Neural crest cell (in vitro differentiated cells): ENCODE results near the gene PPM1H. TPM values are rescaled to one million over a fixed set of nuclear protein-coding genes. Genes with fewer than 3 reads are reported as not detected.

Source experiments
- DNase-seq: peaks from one replicate; pipeline ENCODE4 v3.0.0; 2021; ENCODE audit warnings: low read depth, mixed read lengths, low spot score
- H3K27ac Mint-ChIP-seq: one replicate; pipeline ENCODE4 v1.8.0; 2021; ENCODE audit warnings: mild to moderate bottlenecking, mixed read lengths; ENCODE audit not compliant: unreplicated experiment
- H3K27me3 Mint-ChIP-seq: 2 replicates; pipeline ENCODE4 v1.8.0; 2021; ENCODE audit warnings: low read depth, mild to moderate bottlenecking, mixed read lengths
- H3K36me3 Mint-ChIP-seq: 2 replicates; pipeline ENCODE4 v1.8.0; 2021; ENCODE audit warnings: low read depth, mild to moderate bottlenecking, mixed read lengths
- H3K4me1 Mint-ChIP-seq: 2 replicates; pipeline ENCODE4 v1.8.0; 2021; ENCODE audit warnings: mixed read lengths
- H3K4me3 Mint-ChIP-seq: one replicate; pipeline ENCODE4 v1.8.0; 2021; ENCODE audit warnings: mild to moderate bottlenecking, mixed read lengths
- H3K9me3 Mint-ChIP-seq: 2 replicates; pipeline ENCODE4 v1.8.0; 2021; ENCODE audit warnings: mixed read lengths
- CTCF ChIP-seq: fragments of 200-600 bp; sonication (generic); conservative IDR thresholded peaks from 2 replicates; pipeline ENCODE4 v1.5.0; 2021; ENCODE audit warnings: antibody characterized with exemption, mild to moderate bottlenecking
- total RNA-seq: library from RNA; stranded (reverse); gene quantifications from 2 replicates; pipeline ENCODE4 v1.2.1, GENCODE V29; 2021

PPM1H gene
- total RNA-seq, 1 donor from 2014 or later = 3.5 TPM

GRCh38 chr12:62779488-62779887, 155.5 kb downstream of the PPM1H start:
- Mint-ChIP-seq H3K4me1 (peaks cover 18% of the 10 kb centered on the region), H3K36me3 (no peaks in the 10 kb centered on the region), H3K27ac (no peak overlapping the region), H3K27me3 (no peaks in the 10 kb centered on the region), H3K9me3 (no peaks in the 10 kb centered on the region), H3K4me3 (no peak overlapping the region)
- no peak for TF ChIP-seq CTCF
- no peak for DNase-seq

- Mint-ChIP-seq H3K4me1 (peaks cover 12% of the 10 kb centered on the region), H3K9me3 (no peaks in the 10 kb centered on the region), H3K4me3 (no peak overlapping the region), H3K36me3 (no peaks in the 10 kb centered on the region), H3K27me3 (no peaks in the 10 kb centered on the region), H3K27ac (no peak overlapping the region)
- TF ChIP-seq CTCF = no peak
- no peak for DNase-seq
Observed at GRCh38 chr12:62778187-62778586, 156.8 kb downstream of the PPM1H start.

DNA sequence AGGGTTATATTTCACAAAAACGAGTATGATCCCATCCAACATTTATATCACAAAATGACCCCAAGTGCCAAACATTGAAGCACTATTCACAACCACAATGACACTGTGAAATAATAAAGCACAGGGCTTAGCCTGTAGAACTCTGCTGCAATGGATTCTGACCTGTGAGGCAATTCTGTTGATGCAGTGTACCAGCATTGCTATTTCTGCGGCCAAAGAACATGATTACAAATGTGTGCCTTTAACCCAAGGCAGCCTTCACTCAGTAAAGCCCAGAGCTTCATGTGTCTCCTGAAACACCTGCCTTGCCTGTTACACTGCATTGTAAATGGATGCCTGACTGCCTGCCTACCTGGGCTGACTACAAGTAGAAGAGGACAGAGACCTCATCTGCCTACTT, 158.0 kb downstream of the PPM1H start:
- no peak for DNase-seq
- no peaks in the 10 kb centered on the region for H3K9me3 Mint-ChIP-seq
- TF ChIP-seq CTCF = no peak
- H3K27ac Mint-ChIP-seq = no peak overlapping the region
- no peaks in the 10 kb centered on the region for H3K36me3 Mint-ChIP-seq
- H3K4me3 Mint-ChIP-seq = no peak overlapping the region
- peaks cover 9% of the 10 kb centered on the region for H3K4me1 Mint-ChIP-seq
- H3K27me3 Mint-ChIP-seq = no peaks in the 10 kb centered on the region

DNA sequence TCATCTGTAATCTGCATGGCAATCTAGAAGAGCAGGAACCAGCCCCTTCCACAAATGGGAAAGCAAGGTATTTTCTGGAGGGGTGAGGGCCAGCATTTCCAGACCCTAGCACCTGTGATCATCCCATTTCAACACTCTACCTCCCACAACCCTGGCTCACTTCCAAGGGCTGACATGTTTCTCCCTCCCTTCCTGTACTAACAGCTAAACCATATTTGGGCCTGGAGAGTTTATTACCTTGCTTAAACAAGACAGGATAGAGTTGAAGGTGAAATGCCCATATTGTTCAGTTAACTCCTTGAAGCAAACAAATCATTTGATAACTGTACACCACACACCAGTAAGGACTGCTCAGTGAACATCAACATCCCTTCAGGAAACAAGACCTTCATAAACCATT, 158.4 kb downstream of the PPM1H start:
- Mint-ChIP-seq H3K4me3 (no peak overlapping the region), H3K27ac (no peak overlapping the region), H3K4me1 (peaks cover 5% of the 10 kb centered on the region), H3K27me3 (no peaks in the 10 kb centered on the region), H3K36me3 (no peaks in the 10 kb centered on the region), H3K9me3 (no peaks in the 10 kb centered on the region)
- no peak for DNase-seq
- TF ChIP-seq CTCF = no peak

DNA sequence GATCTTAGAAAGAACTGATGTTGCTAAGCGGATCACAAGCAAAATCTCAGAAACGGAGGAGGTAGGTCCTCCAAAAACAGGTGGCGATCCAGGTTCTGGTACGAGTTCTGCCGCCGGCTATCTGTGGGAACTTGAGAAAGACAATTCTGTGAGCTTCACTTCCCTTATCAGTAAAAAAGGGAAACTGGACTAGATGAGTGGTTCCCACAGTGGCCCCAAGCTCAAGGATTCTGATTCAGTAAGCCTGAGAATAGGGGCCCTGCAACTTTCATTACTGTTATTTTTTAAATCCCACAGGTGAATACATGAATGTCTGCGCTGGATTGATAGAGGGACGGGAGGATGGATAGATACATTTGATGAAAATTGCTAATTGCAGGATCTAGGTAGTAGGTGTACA, 160.2 kb downstream of the PPM1H start:
- no peak for TF ChIP-seq CTCF
- Mint-ChIP-seq H3K4me1 (peaks cover 17% of the 10 kb centered on the region), H3K27ac (no peak overlapping the region), H3K4me3 (no peak overlapping the region), H3K9me3 (no peaks in the 10 kb centered on the region), H3K27me3 (no peaks in the 10 kb centered on the region), H3K36me3 (no peaks in the 10 kb centered on the region)
- no peak for DNase-seq

DNA sequence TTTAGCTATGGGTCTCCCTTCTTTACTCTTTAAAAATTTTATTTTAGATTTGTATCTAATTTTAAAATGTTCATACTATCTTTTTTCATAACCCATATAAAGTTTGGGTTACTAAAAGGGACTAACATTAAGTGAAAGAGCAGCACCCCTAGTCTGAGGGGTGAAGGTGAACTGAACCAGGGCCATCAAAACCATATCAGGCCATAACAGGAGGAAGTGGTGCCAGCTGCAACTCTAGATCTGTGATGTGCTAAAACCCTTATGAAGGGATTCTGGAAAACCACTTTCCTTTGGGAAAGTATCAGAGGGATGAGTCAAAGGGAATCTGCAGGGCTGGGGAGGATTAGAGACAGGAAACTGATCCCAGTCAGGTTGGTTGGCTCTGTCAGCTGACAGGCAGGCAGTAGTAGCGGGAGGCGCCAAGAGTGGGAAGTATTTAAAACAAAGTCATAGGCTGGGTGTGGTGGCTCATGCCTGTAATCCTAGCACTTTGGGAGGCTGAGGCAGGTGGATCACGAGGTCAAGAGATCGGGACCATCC, 162.5 kb downstream of the PPM1H start:
- Mint-ChIP-seq H3K4me1 (peaks cover 20% of the 10 kb centered on the region), H3K27me3 (no peaks in the 10 kb centered on the region), H3K9me3 (no peaks in the 10 kb centered on the region), H3K4me3 (no peak overlapping the region), H3K36me3 (no peaks in the 10 kb centered on the region), H3K27ac (no peak overlapping the region)
- DNase-seq = no peak
- TF ChIP-seq CTCF = no peak
